Heart left ventricle (tissue), 16 donors: ENCODE results near the gene ORC6. TPM values are rescaled to one million over a fixed set of nuclear protein-coding genes. Genes with fewer than 3 reads are reported as not detected.

Experiments used
- ATAC-seq, 4 donors: fragments of 200-7000 bp; cut with Tn5 transposase; one replicate each; pipeline ENCODE4 v1.9.1; 2020 to 2022; ENCODE audit warnings: moderate library complexity in 4 of 4, mild to moderate bottlenecking in 3 of 4, moderate number of reproducible peaks in 1 of 4
- DNase-seq, 5 donors: peaks; one replicate each; pipeline ENCODE4 v3.0.0-alpha.2; 2020
- H3K27ac ChIP-seq, 12 donors: fragments of 200-600 bp; sonication (generic) in 4 of 12; one replicate each; pipeline versions ENCODE4 v1.5.0 to v1.8.0; 2016 to 2022; ENCODE audit warnings: mild to moderate bottlenecking in 2 of 12
- H3K27me3 ChIP-seq, 9 donors: fragments of 200-600 bp; sonication (generic) in 2 of 9; one replicate each; pipeline versions ENCODE4 v1.5.1 to v1.8.0; 2016 to 2022; ENCODE audit warnings: mild to moderate bottlenecking in 3 of 9
- H3K36me3 ChIP-seq, 9 donors: fragments of 200-600 bp; sonication (generic) in 2 of 9; one replicate each; pipeline versions ENCODE4 v1.5.0 to v1.8.0; 2018 to 2022; ENCODE audit warnings: mild to moderate bottlenecking in 2 of 9
- H3K4me1 ChIP-seq, 12 donors: fragments of 200-600 bp; sonication (generic) in 4 of 12; one replicate each; pipeline versions ENCODE4 v1.5.0 to v1.8.0; 2016 to 2022; ENCODE audit warnings: mild to moderate bottlenecking in 3 of 12
- H3K4me3 ChIP-seq, 12 donors: fragments of 200-600 bp; sonication (generic) in 4 of 12; one replicate each; pipeline versions ENCODE4 v1.5.0 to v1.8.0; 2017 to 2022; ENCODE audit warnings: mild to moderate bottlenecking in 9 of 12, moderate library complexity in 4 of 12
- H3K9me3 ChIP-seq, 12 donors: fragments of 200-600 bp; sonication (generic) in 4 of 12; one replicate each; pipeline versions ENCODE4 v1.5.0 to v1.8.0; 2016 to 2022; ENCODE audit warnings: mild to moderate bottlenecking in 1 of 12
- CTCF ChIP-seq, 12 donors: fragments of 200-600 bp; sonication (generic) in 4 of 12; IDR thresholded peaks; one replicate each; pipeline versions ENCODE4 v1.5.0 to v1.8.0; 2018 to 2022; ENCODE audit warnings: antibody characterized with exemption in 12 of 12, mild to moderate bottlenecking in 5 of 12
- POLR2A ChIP-seq, 2 donors: fragments of 450-650 bp; IDR thresholded peaks; one replicate each; pipeline ENCODE4 v1.6.1; 2017; ENCODE audit warnings: antibody characterized with exemption in 2 of 2, mild to moderate bottlenecking in 2 of 2, moderate library complexity in 2 of 2
- WGBS, 4 donors: extraction: QIAGEN DNeasy Blood & Tissue Kit in 2 of 4; methylation state at CpG; one replicate each; pipeline versions ENCODE4 v1.1.5 to v1.1.7; 2013 to 2018; 5-methylcytosine and 5-hydroxymethylcytosine counted together
- intact Hi-C, 10 donors: fragments of 100-400 bp; cut with DNase I; formaldehyde crosslinking; loops; one replicate each; pipeline versions ENCODE4 v1.11.1 to v1.14.2; 2022
- polyA plus RNA-seq, 2 donors: library from polyadenylated mRNA; stranded (reverse); fragments of 200-250 nt; gene quantifications; one replicate each; pipeline ENCODE4 v1.2.3, GENCODE V29; 2013
- total RNA-seq, 9 donors: library from RNA; depleted of rRNA in 2 of 9; stranded (reverse); fragments of >200 nt in 2 of 9; fragmentation: NEBNext Ultra II Directional in 3 of 9; extraction: Animal tissue kit (Norgen Biotek cat#: 25700) in 3 of 9; gene quantifications; one replicate each; pipeline versions ENCODE4 v1.1.0 to v1.2.4, GENCODE V29; 2016 to 2023
- donor health status: ischemic (EF 13 %, LVEDD 7.1; RV severe dilation, severe dysfunction).
- donor health status: healthy with polysubstance abuse.
- donor health status: DM: no; HTN: yes; CAD: no.
- donor health status: DM: no; HTN: no; CAD: no.
- donor health status: ischemic (EF 25% LVEDD 6.9; RV normal size, moderate dysfunction).
- donor health status: ischemic (EF 25% LVEDD 5.7; RV mildly dilated, moderate dysfunction).
- donor health status: healthy.
- donor health status: DM: yes; HTN: yes; CAD: no.
- donor health status: ischemic (EF 35%, LVEDD 5.7; RV mildly dilated, moderate dysfunction).
- donor health status: nonischemic (EF 11% LVEDD 7.7; RV severe dilation, severe dysfunction).
- donor health status: DM: yes; HTN: yes; CAD: no.
- donor health status: PGD.
- donor health status: ischemic (EF 29% LVEDD 5.4; RV normal size, mild dysfunction).
- donor health status: nonischemic (EF 23%, LVEDD 6.1; RV moderate dilation, normal function).

The ORC6 gene
- total and polyA plus RNA-seq, 11 donors = 1.3 to 4.3 (median 2.5) TPM

- Histone ChIP-seq H3K27ac (peak overlapping the region in 10 of 12 donors; percentile 32 to 84 (median 68)), H3K27me3 (no peaks in the 10 kb centered on the region), H3K4me3 (no peak overlapping the region), H3K9me3 (no peaks in the 10 kb centered on the region), H3K4me1 (peaks cover 5 to 73% (median 30%) of the 10 kb centered on the region in 12 donors), H3K36me3 (peaks cover 0 to 47% (median 6%) of the 10 kb centered on the region in 9 donors)
- whole genome bisulfite sequencing, 4 donors = 35 to 44% (median 38%) methylated on average over 3 of the region's 3 CpGs
- no peak for ATAC-seq
- intact Hi-C loops = loop anchor here in 2 of 10 donors (5.0 kb wide), 2 partner anchors 44 to 49 kb away; no protein-coding TSS in a partner anchor
- TF ChIP-seq POLR2A (IDR thresholded peaks at IDR 0.05) (no peak), CTCF (IDR thresholded peaks at IDR 0.05) (no peak)
- DNase-seq = peak in 1 of 5 donors; percentile 5
Observed at GRCh38 chr16:46713634-46714033, 24.2 kb downstream of the ORC6 start.

GRCh38 chr16:46714797-46715591, 25.5 kb downstream of the ORC6 start:
- Histone ChIP-seq H3K36me3 (peaks cover 0 to 48% (median 4%) of the 10 kb centered on the region in 9 donors), H3K27ac (peak overlapping the region in 11 of 12 donors; percentile 6 to 84 (median 59))

GRCh38 chr16:46715769-46716305, 26.4 kb downstream of the ORC6 start:
- WGBS, 4 donors = 29 to 41% (median 38%) methylated on average over 5 to 6 of the region's 6 CpGs
- intact Hi-C loops = no loop called here
- TF ChIP-seq CTCF (IDR thresholded peaks at IDR 0.05) (no peak), POLR2A (IDR thresholded peaks at IDR 0.05) (no peak)
- no peaks in the 10 kb centered on the region for H3K9me3 ChIP-seq
- peak; percentile 76 to 83 (median 78) for ATAC-seq
- H3K36me3 ChIP-seq = peaks cover 0 to 52% (median 6%) of the 10 kb centered on the region in 9 donors
- H3K27ac ChIP-seq = peak overlapping the region in 11 of 12 donors; percentile 2 to 84 (median 54)
- no peak overlapping the region for H3K4me3 ChIP-seq
- peaks cover 5 to 62% (median 20%) of the 10 kb centered on the region in 12 donors for H3K4me1 ChIP-seq
- peak; percentile 78 to 90 (median 82) for DNase-seq
- no peaks in the 10 kb centered on the region for H3K27me3 ChIP-seq

More at GRCh38 chr16:46714797-46715591, 25.5 kb downstream of the ORC6 start:
- H3K4me1 ChIP-seq = peaks cover 5 to 70% (median 29%) of the 10 kb centered on the region in 12 donors
- H3K27me3 ChIP-seq = no peaks in the 10 kb centered on the region
- ATAC-seq = no peak
- intact Hi-C loops = loop anchor here in 2 of 10 donors (5.0 kb wide), 2 partner anchors 42 to 47 kb away; no protein-coding TSS in a partner anchor
- 62 to 81% (median 77%) methylated on average over 7 of the region's 7 CpGs for WGBS, 4 donors
- DNase-seq = no peak
- TF ChIP-seq POLR2A (IDR thresholded peaks at IDR 0.05) (no peak), CTCF (IDR thresholded peaks at IDR 0.05) (no peak)
- H3K4me3 ChIP-seq = no peak overlapping the region
- no peaks in the 10 kb centered on the region for H3K9me3 ChIP-seq

- H3K9me3 ChIP-seq = no peaks in the 10 kb centered on the region
- ATAC-seq = no peak
- H3K27ac ChIP-seq = peak overlapping the region in 2 of 12 donors; percentile 80 to 84
- intact Hi-C loops = no loop called here
- DNase-seq = no peak
- no peak overlapping the region for H3K4me3 ChIP-seq
- H3K36me3 ChIP-seq = peaks cover 0 to 62% (median 6%) of the 10 kb centered on the region in 9 donors
- TF ChIP-seq CTCF (IDR thresholded peaks at IDR 0.05) (no peak), POLR2A (IDR thresholded peaks at IDR 0.05) (no peak)
- peaks cover under 1 to 44% (median 13%) of the 10 kb centered on the region in 12 donors for H3K4me1 ChIP-seq
- H3K27me3 ChIP-seq = no peaks in the 10 kb centered on the region
- WGBS, 4 donors = 73 to 80% (median 78%) methylated on average over 2 of the region's 2 CpGs
Observed at GRCh38 chr16:46717692-46718091, 28.2 kb downstream of the ORC6 start.
